Calu3 (cell line): ENCODE measurements around the gene TOGARAM2. TPM values are rescaled to one million over a fixed set of nuclear protein-coding genes. Genes with fewer than 3 reads are reported as not detected.

ENCODE experiments used
- BruUV-seq: library from RNA; stranded (reverse); fragments of 400-500 nt; replicated peaks from 2 replicates; lab custom pipeline; 2021; lab: Mats Ljungman, UMichigan
- CTCF ChIA-PET: fragments of 300-600 bp; sonication (Branson Sonifier 250); formaldehyde crosslinking; loops from one replicate; lab custom pipeline; 2022; ENCODE audit warnings: antibody characterized with exemption; lab: Charles Lee
- DNase-seq: peaks from one replicate; pipeline ENCODE4 v3.0.0; 2022
- H3K27ac Mint-ChIP-seq: one replicate; pipeline ENCODE4 v1.8.0; 2022; ENCODE audit warnings: mixed read lengths; ENCODE audit not compliant: unreplicated experiment
- H3K27me3 Mint-ChIP-seq: one replicate; pipeline ENCODE4 v1.8.0; 2022; ENCODE audit warnings: mixed read lengths; ENCODE audit not compliant: unreplicated experiment
- H3K36me3 Mint-ChIP-seq: one replicate; pipeline ENCODE4 v1.8.0; 2022; ENCODE audit warnings: mild to moderate bottlenecking, moderate library complexity, mixed read lengths; ENCODE audit not compliant: insufficient read depth, unreplicated experiment
- H3K4me1 Mint-ChIP-seq: one replicate; pipeline ENCODE4 v1.8.0; 2022; ENCODE audit warnings: mild to moderate bottlenecking, low read depth, mixed read lengths; ENCODE audit not compliant: unreplicated experiment
- H3K4me3 Mint-ChIP-seq: one replicate; pipeline ENCODE4 v1.8.0; 2022; ENCODE audit warnings: mild to moderate bottlenecking, low read depth, moderate library complexity, mixed read lengths; ENCODE audit not compliant: unreplicated experiment
- H3K9me3 Mint-ChIP-seq: one replicate; pipeline ENCODE4 v1.8.0; 2022; ENCODE audit warnings: low read depth, mixed read lengths; ENCODE audit not compliant: unreplicated experiment
- CTCF ChIP-seq: fragments of 200-600 bp; IDR thresholded peaks from one replicate; pipeline ENCODE4 v1.8.0; 2022; ENCODE audit warnings: antibody characterized with exemption; ENCODE audit not compliant: unreplicated experiment
- intact Hi-C: fragments of 100-400 bp; cut with micrococcal nuclease; formaldehyde crosslinking; loops from one replicate; pipeline ENCODE4 v1.10.0; 2022; ENCODE audit not compliant: unreplicated experiment
- total RNA-seq: library from RNA; stranded (reverse); gene quantifications from 2 replicates; pipeline ENCODE4 v1.2.3, GENCODE V29; 2022

The TOGARAM2 gene
- total RNA-seq, 1 experiment from 2014 or later: 0.85 TPM

GRCh38 chr2:28982381-28982950, 1.4 kb downstream of the TOGARAM2 start:
- TF ChIP-seq CTCF: no peak
- BruUV-seq: no TSS peak
- no peak for DNase-seq
- CTCF ChIA-PET: interaction anchor here (0.6 to 1.7 kb wide), 2 partner anchors 31 to 134 kb away, joined by 3 to 4 read pairs; no protein-coding TSS in a partner anchor
- peaks cover 7% of the 10 kb centered on the region for H3K36me3 Mint-ChIP-seq
- peaks cover 17% of the 10 kb centered on the region for H3K4me1 Mint-ChIP-seq
- no peak overlapping the region for H3K27ac Mint-ChIP-seq
- H3K4me3 Mint-ChIP-seq: no peak overlapping the region
- intact Hi-C loops: no loop called here
- peaks cover 3% of the 10 kb centered on the region for H3K9me3 Mint-ChIP-seq
- H3K27me3 Mint-ChIP-seq: no peaks in the 10 kb centered on the region

- Mint-ChIP-seq H3K4me1 (no peaks in the 10 kb centered on the region), H3K27me3 (no peaks in the 10 kb centered on the region), H3K36me3 (no peaks in the 10 kb centered on the region), H3K27ac (no peak overlapping the region), H3K4me3 (no peak overlapping the region), H3K9me3 (peaks cover 3% of the 10 kb centered on the region)
- intact Hi-C loops: no loop called here
- no TSS peak for BruUV-seq
- TF ChIP-seq CTCF: no peak
- no peak for DNase-seq
- CTCF ChIA-PET: interaction anchor here (0.6 kb wide), 1 partner anchor 142 kb away, joined by 3 read pairs; no protein-coding TSS in a partner anchor
Observed at GRCh38 chr2:28986429-28986828, 5.3 kb downstream of the TOGARAM2 start.

GRCh38 chr2:28989973-28990372, 8.9 kb downstream of the TOGARAM2 start:
- intact Hi-C loops: no loop called here
- Mint-ChIP-seq H3K4me1 (peaks cover 10% of the 10 kb centered on the region), H3K27me3 (no peaks in the 10 kb centered on the region), H3K4me3 (no peak overlapping the region), H3K27ac (no peak overlapping the region), H3K36me3 (no peaks in the 10 kb centered on the region), H3K9me3 (no peaks in the 10 kb centered on the region)
- no peak for DNase-seq
- no peak for TF ChIP-seq CTCF
- CTCF ChIA-PET: no interaction called here
- no TSS peak for BruUV-seq

- H3K27ac Mint-ChIP-seq: no peak overlapping the region
- CTCF ChIA-PET: interaction anchor here (1.0 kb wide), 1 partner anchor 10 kb away, joined by 3 read pairs; the partner anchor contains the start of gene TOGARAM2
Observed at GRCh38 chr2:28990445-28990844, 9.3 kb downstream of the TOGARAM2 start.

More at GRCh38 chr2:28990445-28990844, 9.3 kb downstream of the TOGARAM2 start:
- no peak for TF ChIP-seq CTCF
- DNase-seq: no peak
- H3K4me3 Mint-ChIP-seq: no peak overlapping the region
- no peaks in the 10 kb centered on the region for H3K27me3 Mint-ChIP-seq
- H3K4me1 Mint-ChIP-seq: peaks cover 10% of the 10 kb centered on the region
- BruUV-seq: no TSS peak
- H3K9me3 Mint-ChIP-seq: no peaks in the 10 kb centered on the region
- H3K36me3 Mint-ChIP-seq: no peaks in the 10 kb centered on the region
- intact Hi-C loops: no loop called here
